WTC11 (cell line): Measurements from ENCODE around the gene STIMATE. TPM values are rescaled to one million over a fixed set of nuclear protein-coding genes. Genes with fewer than 3 reads are reported as not detected.

Source experiments
- ATAC-seq: fragments of 200-7000 bp; cut with Tn5 transposase; 2 replicates; pipeline ENCODE4 v1.10.0; 2021; ENCODE audit warnings: mild to moderate bottlenecking, moderate library complexity
- CTCF ChIA-PET: fragments of 300-600 bp; sonication (Branson Sonifier 250); formaldehyde crosslinking; loops from one replicate; lab custom pipeline; 2021; ENCODE audit warnings: antibody characterized with exemption; lab: Charles Lee
- POLR2A ChIA-PET: fragments of 350-600 bp; sonication (Branson Sonifier 250); formaldehyde crosslinking; loops from one replicate; lab custom pipeline; 2021; ENCODE audit warnings: antibody characterized with exemption; lab: Charles Lee
- DNase-seq: peaks from one replicate; pipeline ENCODE4 v3.0.0; 2021; ENCODE audit warnings: low spot score
- H3K27ac Mint-ChIP-seq: 2 replicates; pipeline ENCODE4 v1.8.0; 2021; ENCODE audit warnings: mixed read lengths
- H3K27me3 Mint-ChIP-seq: 2 replicates; pipeline ENCODE4 v1.8.0; 2021; ENCODE audit warnings: low read depth, mild to moderate bottlenecking, moderate library complexity, mixed read lengths
- H3K36me3 Mint-ChIP-seq: 2 replicates; pipeline ENCODE4 v1.8.0; 2021; ENCODE audit warnings: mixed read lengths
- H3K4me1 Mint-ChIP-seq: 2 replicates; pipeline ENCODE4 v1.8.0; 2022; ENCODE audit warnings: mixed read lengths
- H3K4me3 Mint-ChIP-seq: 2 replicates; pipeline ENCODE4 v1.8.0; 2021; ENCODE audit warnings: mild to moderate bottlenecking, moderate library complexity, mixed read lengths
- H3K9me3 Mint-ChIP-seq: 2 replicates; pipeline ENCODE4 v1.8.0; 2021; ENCODE audit warnings: mixed read lengths
- ATF1 ChIP-seq: sonication (generic); formaldehyde crosslinking; IDR thresholded peaks from 2 replicates; pipeline ENCODE4 v1.8.1; 2023; ENCODE audit warnings: mild to moderate bottlenecking, moderate library complexity, missing genetic modification reagents
- ATF3 ChIP-seq: sonication (generic); formaldehyde crosslinking; conservative IDR thresholded peaks from 2 replicates; pipeline ENCODE4 v1.8.1; 2022; ENCODE audit warnings: mild to moderate bottlenecking, missing genetic modification reagents
- CREB1 ChIP-seq: sonication (generic); formaldehyde crosslinking; IDR thresholded peaks from 2 replicates; pipeline ENCODE4 v1.8.0; 2023; ENCODE audit warnings: mild to moderate bottlenecking, missing genetic modification reagents
- CTCF ChIP-seq: fragments of 200-600 bp; IDR thresholded peaks from 2 replicates; pipeline ENCODE4 v1.8.0; 2022; ENCODE audit warnings: antibody characterized with exemption
- E2F4 ChIP-seq: sonication (generic); formaldehyde crosslinking; IDR thresholded peaks from 2 replicates; pipeline ENCODE4 v1.8.1; 2022; ENCODE audit warnings: low read depth, mild to moderate bottlenecking, moderate library complexity, missing genetic modification reagents, borderline replicate concordance
- EMX1 ChIP-seq: fragments of 250-450 bp; sonication (Bioruptor Pico); IDR thresholded peaks from 2 replicates; pipeline ENCODE4 v1.8.0; 2021; ENCODE audit warnings: mild to moderate bottlenecking
- KAT7 ChIP-seq: sonication (generic); formaldehyde crosslinking; IDR thresholded peaks from 2 replicates; pipeline ENCODE4 v1.8.1; 2023; ENCODE audit warnings: missing genetic modification reagents, mild to moderate bottlenecking, borderline replicate concordance
- MAX ChIP-seq: sonication (generic); formaldehyde crosslinking; IDR thresholded peaks from 2 replicates; pipeline ENCODE4 v1.8.0; 2022; ENCODE audit warnings: mild to moderate bottlenecking, missing genetic modification reagents
- OVOL2 ChIP-seq: fragments of 250-450 bp; sonication (Bioruptor Pico); IDR thresholded peaks from 2 replicates; pipeline ENCODE4 v1.9.0; 2021; ENCODE audit warnings: mild to moderate bottlenecking, borderline replicate concordance
- TCF7 ChIP-seq: sonication (generic); formaldehyde crosslinking; IDR thresholded peaks from 2 replicates; pipeline ENCODE4 v1.8.0; 2022; ENCODE audit warnings: mild to moderate bottlenecking, low read depth, missing genetic modification reagents, moderate library complexity
- USF1 ChIP-seq: sonication (generic); formaldehyde crosslinking; IDR thresholded peaks from 2 replicates; pipeline ENCODE4 v1.8.0; 2022; ENCODE audit warnings: mild to moderate bottlenecking, missing genetic modification reagents
- USF2 ChIP-seq: sonication (generic); formaldehyde crosslinking; IDR thresholded peaks from 2 replicates; pipeline ENCODE4 v1.8.1; 2023; ENCODE audit warnings: mild to moderate bottlenecking, missing genetic modification reagents, moderate library complexity
- ZNF138 ChIP-seq: sonication (generic); formaldehyde crosslinking; conservative IDR thresholded peaks from 2 replicates; pipeline ENCODE4 v1.8.1; 2022; ENCODE audit warnings: mild to moderate bottlenecking, moderate library complexity, missing genetic modification reagents
- ZNF281 ChIP-seq: sonication (generic); formaldehyde crosslinking; IDR thresholded peaks from 2 replicates; pipeline ENCODE4 v1.8.0; 2023; ENCODE audit warnings: mild to moderate bottlenecking, missing genetic modification reagents
- ZNF396 ChIP-seq: fragments of 250-450 bp; sonication (Bioruptor Pico); IDR thresholded peaks from 2 replicates; pipeline ENCODE4 v1.8.0; 2021; ENCODE audit warnings: mild to moderate bottlenecking, moderate library complexity, borderline replicate concordance
- ZNF425 ChIP-seq: fragments of 250-450 bp; sonication (Bioruptor Pico); conservative IDR thresholded peaks from 2 replicates; pipeline ENCODE4 v1.9.0; 2021; ENCODE audit warnings: mild to moderate bottlenecking
- ZNF512 ChIP-seq: sonication (generic); formaldehyde crosslinking; IDR thresholded peaks from 2 replicates; pipeline ENCODE4 v1.8.1; 2022; ENCODE audit warnings: missing genetic modification reagents, borderline replicate concordance
- ZNF671 ChIP-seq: fragments of 250-450 bp; sonication (Bioruptor Pico); IDR thresholded peaks from 2 replicates; pipeline ENCODE4 v1.8.0; 2021; ENCODE audit warnings: mild to moderate bottlenecking
- total RNA-seq: library from RNA; stranded (reverse); gene quantifications from 3 replicates; pipeline ENCODE4 v1.2.3, GENCODE V29; 2021

STIMATE gene
- total RNA-seq, 1 experiment from 2014 or later = 35.5 TPM

GRCh38 chr3:52792413-52792812, 104.9 kb downstream of the STIMATE start:
- no peaks in the 10 kb centered on the region for H3K9me3 Mint-ChIP-seq
- peak; percentile 85 for ATAC-seq
- H3K27me3 Mint-ChIP-seq = no peaks in the 10 kb centered on the region
- H3K4me1 Mint-ChIP-seq = no peaks in the 10 kb centered on the region
- no peaks in the 10 kb centered on the region for H3K36me3 Mint-ChIP-seq
- CTCF ChIA-PET = interaction anchor here (0.6 to 5.5 kb wide), 47 partner anchors 8 to 495 kb away, joined by 3 to 96 read pairs (median 5); partner anchors contain the start of genes ITIH1, ITIH4, NEK4 and UQCC5
- TF ChIP-seq ATF1 (CRISPR knock-in tag) (no peak), MAX (CRISPR knock-in tag) (0 out of 2 replicates have a peak, but pooled peaks have one; percentile 17), CTCF (peak; percentile 21; the same call in 1 of the 2 replicates), ZNF512 (CRISPR knock-in tag) (no peak)
- DNase-seq = peak; percentile 63
- POLR2A ChIA-PET = no interaction called here
- H3K4me3 Mint-ChIP-seq = no peak overlapping the region
- no peak overlapping the region for H3K27ac Mint-ChIP-seq

- H3K27ac Mint-ChIP-seq = no peak overlapping the region
- CTCF ChIA-PET = interaction anchor here (0.6 to 5.5 kb wide), 39 partner anchors 8 to 281 kb away, joined by 3 to 96 read pairs (median 6); partner anchors contain the start of genes ITIH1, ITIH4, NEK4 and UQCC5
Observed at GRCh38 chr3:52791928-52792327, 105.4 kb downstream of the STIMATE start.

More at GRCh38 chr3:52791928-52792327, 105.4 kb downstream of the STIMATE start:
- Mint-ChIP-seq H3K36me3 (no peaks in the 10 kb centered on the region), H3K4me3 (no peak overlapping the region), H3K4me1 (no peaks in the 10 kb centered on the region), H3K9me3 (no peaks in the 10 kb centered on the region), H3K27me3 (no peaks in the 10 kb centered on the region)
- DNase-seq = no peak
- POLR2A ChIA-PET = no interaction called here
- TF ChIP-seq ZNF396 (CRISPR knock-in tag) = no peak
- TF ChIP-seq CTCF = no peak
- TF ChIP-seq ZNF138 = no peak
- no peak for TF ChIP-seq CREB1 (CRISPR knock-in tag)
- TF ChIP-seq KAT7 (CRISPR knock-in tag) = no peak
- TF ChIP-seq USF1 (CRISPR knock-in tag) = no peak
- no peak for TF ChIP-seq EMX1 (CRISPR knock-in tag)
- TF ChIP-seq E2F4 (CRISPR knock-in tag) = no peak
- TF ChIP-seq ATF3 (CRISPR knock-in tag) = no peak
- TF ChIP-seq USF2 = no peak
- TF ChIP-seq ZNF671 (CRISPR knock-in tag) = no peak
- TF ChIP-seq TCF7 = no peak
- no peak for TF ChIP-seq OVOL2 (CRISPR knock-in tag)
- no peak for TF ChIP-seq ZNF281 (CRISPR knock-in tag)
- no peak for TF ChIP-seq ZNF425 (CRISPR knock-in tag)
- ATAC-seq = no peak
